VCaP (cell line): Measurements from ENCODE around the gene HDAC7.

Experiments
- H3K27ac ChIP-seq: fragments of 450-650 bp; 2 replicates; pipeline ENCODE4 v1.5.1; 2017
- CTCF ChIP-seq: fragments of 450-650 bp; conservative IDR thresholded peaks from 2 replicates; pipeline ENCODE4 v1.5.1; 2017; ENCODE audit warnings: mild to moderate bottlenecking, moderate library complexity

The HDAC7 gene

GRCh38 chr12:47795121-47795813, 24.4 kb downstream of the HDAC7 start:
- no peak for TF ChIP-seq CTCF
- H3K27ac ChIP-seq: no peak overlapping the region

GRCh38 chr12:47794679-47795078, 25.0 kb downstream of the HDAC7 start:
- H3K27ac ChIP-seq: no peak overlapping the region
- TF ChIP-seq CTCF: no peak

- TF ChIP-seq CTCF: no peak
- no peak overlapping the region for H3K27ac ChIP-seq
These were observed 26.6 kb downstream of the HDAC7 start for GRCh38 chr12:47793015-47793681.

GRCh38 chr12:47791874-47792273, 27.8 kb downstream of the HDAC7 start:
- no peak for TF ChIP-seq CTCF
- H3K27ac ChIP-seq: no peak overlapping the region

GRCh38 chr12:47791351-47791746, 28.4 kb downstream of the HDAC7 start:
- H3K27ac ChIP-seq: no peak overlapping the region
- TF ChIP-seq CTCF: no peak

GRCh38 chr12:47790676-47791350, 28.9 kb downstream of the HDAC7 start:
- no peak overlapping the region for H3K27ac ChIP-seq
- no peak for TF ChIP-seq CTCF

- TF ChIP-seq CTCF: no peak
- H3K27ac ChIP-seq: peak overlapping the region; percentile 63
These were observed 29.8 kb downstream of the HDAC7 start for GRCh38 chr12:47789712-47790489.
